Measurements from ENCODE around the gene PRDX5. TPM values are rescaled to one million over a fixed set of nuclear protein-coding genes. Genes with fewer than 3 reads are reported as not detected.

The PRDX5 gene
- total RNA-seq, 4 donors from 2014 or later, result 152 to 381 (median 265) TPM

DNA sequence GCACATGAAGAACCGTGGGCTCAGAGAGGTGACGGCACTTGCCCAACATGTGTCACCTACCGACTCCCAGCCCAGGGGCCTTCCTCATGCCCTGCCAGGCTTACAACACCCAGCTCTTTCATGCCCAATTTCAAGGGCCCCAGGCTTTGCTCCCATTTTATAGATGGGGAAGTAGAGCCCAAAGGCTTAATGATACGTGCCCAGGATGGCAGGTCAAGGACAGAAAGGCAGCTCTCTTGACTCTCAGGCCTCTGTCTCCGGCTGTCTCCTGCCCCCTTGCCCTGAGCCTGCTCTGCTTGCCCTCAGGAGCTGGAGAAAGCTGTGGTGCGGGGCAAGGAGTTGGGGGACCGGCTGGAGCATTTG, 31.1 kb downstream of the PRDX5 start:
- DNase-seq, result no peak
- H3K4me1 ChIP-seq, result no peaks in the 10 kb centered on the region
- no peaks in the 10 kb centered on the region for H3K9me3 ChIP-seq
- in situ Hi-C loops (cut with MboI; ENCODE audit: low pct_ligation_motif_present in 1 of 4, low pct_unique_long_range_greater_than_20kb in 1 of 4, low sequenced_read_pairs in 3 of 4), result no loop called here
- 81 to 94% methylated on average over 4 to 7 of the region's 7 CpGs for WGBS, 2 donors (ENCODE audit: low coverage in 1 of 2)
- H3K27ac ChIP-seq, result no peak overlapping the region
- intact Hi-C loops (cut with DNase I; ENCODE audit: low total_unique reads), result no loop called here
- H3K4me3 ChIP-seq, result no peak overlapping the region
- no peaks in the 10 kb centered on the region for H3K36me3 ChIP-seq
- no peaks in the 10 kb centered on the region for H3K27me3 ChIP-seq
- TF ChIP-seq EP300 (IDR thresholded peaks at IDR 0.05; ENCODE audit: low read depth) (no peak), POLR2A (IDR thresholded peaks at IDR 0.05) (no peak), POLR2AphosphoS5 (IDR thresholded peaks at IDR 0.05) (no peak)
- TF ChIP-seq, protein P1, sequence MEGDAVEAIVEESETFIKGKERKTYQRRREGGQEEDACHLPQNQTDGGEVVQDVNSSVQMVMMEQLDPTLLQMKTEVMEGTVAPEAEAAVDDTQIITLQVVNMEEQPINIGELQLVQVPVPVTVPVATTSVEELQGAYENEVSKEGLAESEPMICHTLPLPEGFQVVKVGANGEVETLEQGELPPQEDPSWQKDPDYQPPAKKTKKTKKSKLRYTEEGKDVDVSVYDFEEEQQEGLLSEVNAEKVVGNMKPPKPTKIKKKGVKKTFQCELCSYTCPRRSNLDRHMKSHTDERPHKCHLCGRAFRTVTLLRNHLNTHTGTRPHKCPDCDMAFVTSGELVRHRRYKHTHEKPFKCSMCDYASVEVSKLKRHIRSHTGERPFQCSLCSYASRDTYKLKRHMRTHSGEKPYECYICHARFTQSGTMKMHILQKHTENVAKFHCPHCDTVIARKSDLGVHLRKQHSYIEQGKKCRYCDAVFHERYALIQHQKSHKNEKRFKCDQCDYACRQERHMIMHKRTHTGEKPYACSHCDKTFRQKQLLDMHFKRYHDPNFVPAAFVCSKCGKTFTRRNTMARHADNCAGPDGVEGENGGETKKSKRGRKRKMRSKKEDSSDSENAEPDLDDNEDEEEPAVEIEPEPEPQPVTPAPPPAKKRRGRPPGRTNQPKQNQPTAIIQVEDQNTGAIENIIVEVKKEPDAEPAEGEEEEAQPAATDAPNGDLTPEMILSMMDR (IDR thresholded peaks at IDR 0.05), result no peak

DNA sequence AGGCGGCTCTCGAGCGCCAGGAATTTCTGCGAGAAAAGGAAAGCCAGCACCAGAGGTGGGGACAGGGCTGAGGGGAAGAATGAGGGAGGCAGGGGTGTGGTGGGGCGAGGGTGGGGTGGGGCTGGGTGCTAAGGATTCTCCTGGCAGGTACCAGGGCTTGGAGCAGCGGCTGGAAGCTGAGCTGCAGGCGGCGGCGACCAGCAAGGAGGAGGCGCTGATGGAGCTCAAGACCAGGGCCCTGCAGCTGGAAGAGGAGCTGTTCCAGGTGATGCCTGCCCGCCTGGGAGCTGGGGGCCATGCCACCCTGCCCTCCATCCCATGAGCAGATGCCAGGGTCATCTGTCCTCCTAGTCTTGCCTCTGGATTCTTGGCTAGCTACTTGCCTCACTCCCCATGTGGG, 31.5 kb downstream of the PRDX5 start:
- H3K27ac ChIP-seq, result no peak overlapping the region
- no peaks in the 10 kb centered on the region for H3K27me3 ChIP-seq
- H3K4me1 ChIP-seq, result peaks cover 0 to 2% (median 0%) of the 10 kb centered on the region in 4 donors
- no peak overlapping the region for H3K4me3 ChIP-seq
- no peaks in the 10 kb centered on the region for H3K9me3 ChIP-seq
- intact Hi-C loops (cut with DNase I; ENCODE audit: low total_unique reads) (no loop called here), in situ Hi-C loops (cut with MboI; ENCODE audit: low pct_ligation_motif_present in 1 of 4, low pct_unique_long_range_greater_than_20kb in 1 of 4, low sequenced_read_pairs in 3 of 4) (no loop called here)
- no peak for DNase-seq
- no peaks in the 10 kb centered on the region for H3K36me3 ChIP-seq
- 93% methylated on average over 11 of the region's 11 CpGs; no CpG with 5 or more reads in 1 of the 2 donors for WGBS, 2 donors (ENCODE audit: low coverage in 1 of 2)
- no peak for TF ChIP-seq EP300 (IDR thresholded peaks at IDR 0.05; ENCODE audit: low read depth)
- TF ChIP-seq POLR2AphosphoS5 (IDR thresholded peaks at IDR 0.05), result no peak
- TF ChIP-seq, protein P1 (IDR thresholded peaks at IDR 0.05), result no peak
- TF ChIP-seq POLR2A (IDR thresholded peaks at IDR 0.05), result no peak

DNA sequence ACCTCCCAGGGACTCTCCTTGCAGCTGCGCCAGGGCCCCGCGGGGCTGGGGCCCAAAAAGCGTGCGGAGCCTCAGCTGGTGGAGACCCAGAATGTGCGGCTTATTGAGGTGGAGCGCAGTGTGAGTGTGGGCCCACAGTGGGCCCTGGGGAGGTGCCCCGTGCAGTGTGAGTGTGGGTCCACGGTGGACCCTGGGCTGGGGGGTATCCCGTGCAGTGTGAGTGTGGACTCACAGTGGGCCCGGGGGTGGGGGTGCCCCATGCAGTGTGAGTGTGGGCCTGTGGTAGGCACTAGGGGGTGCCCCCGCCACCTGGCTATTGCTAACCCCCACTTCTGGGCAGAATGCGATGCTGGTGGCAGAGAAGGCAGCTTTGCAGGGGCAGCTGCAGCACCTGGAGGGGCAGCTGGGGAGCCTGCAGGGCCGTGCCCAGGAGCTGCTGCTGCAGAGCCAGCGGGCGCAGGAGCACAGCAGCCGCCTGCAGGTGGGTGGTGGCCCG, 33.3 kb downstream of the PRDX5 start:
- TF ChIP-seq, protein P1 (IDR thresholded peaks at IDR 0.05), result no peak
- TF ChIP-seq POLR2A (IDR thresholded peaks at IDR 0.05) (no peak), EP300 (IDR thresholded peaks at IDR 0.05; ENCODE audit: low read depth) (no peak), POLR2AphosphoS5 (IDR thresholded peaks at IDR 0.05) (no peak)
- 89% methylated on average over 17 of the region's 18 CpGs; no CpG with 5 or more reads in 1 of the 2 donors for WGBS, 2 donors (ENCODE audit: low coverage in 1 of 2)
- no peak overlapping the region for H3K4me3 ChIP-seq
- H3K36me3 ChIP-seq, result no peaks in the 10 kb centered on the region
- no peak overlapping the region for H3K27ac ChIP-seq
- intact Hi-C loops (cut with DNase I; ENCODE audit: low total_unique reads), result no loop called here
- no peak for DNase-seq
- H3K9me3 ChIP-seq, result no peaks in the 10 kb centered on the region
- in situ Hi-C loops (cut with MboI; ENCODE audit: low pct_ligation_motif_present in 1 of 4, low pct_unique_long_range_greater_than_20kb in 1 of 4, low sequenced_read_pairs in 3 of 4), result no loop called here
- no peaks in the 10 kb centered on the region for H3K27me3 ChIP-seq
- peaks cover 3 to 12% (median 8%) of the 10 kb centered on the region in 4 donors for H3K4me1 ChIP-seq

DNA sequence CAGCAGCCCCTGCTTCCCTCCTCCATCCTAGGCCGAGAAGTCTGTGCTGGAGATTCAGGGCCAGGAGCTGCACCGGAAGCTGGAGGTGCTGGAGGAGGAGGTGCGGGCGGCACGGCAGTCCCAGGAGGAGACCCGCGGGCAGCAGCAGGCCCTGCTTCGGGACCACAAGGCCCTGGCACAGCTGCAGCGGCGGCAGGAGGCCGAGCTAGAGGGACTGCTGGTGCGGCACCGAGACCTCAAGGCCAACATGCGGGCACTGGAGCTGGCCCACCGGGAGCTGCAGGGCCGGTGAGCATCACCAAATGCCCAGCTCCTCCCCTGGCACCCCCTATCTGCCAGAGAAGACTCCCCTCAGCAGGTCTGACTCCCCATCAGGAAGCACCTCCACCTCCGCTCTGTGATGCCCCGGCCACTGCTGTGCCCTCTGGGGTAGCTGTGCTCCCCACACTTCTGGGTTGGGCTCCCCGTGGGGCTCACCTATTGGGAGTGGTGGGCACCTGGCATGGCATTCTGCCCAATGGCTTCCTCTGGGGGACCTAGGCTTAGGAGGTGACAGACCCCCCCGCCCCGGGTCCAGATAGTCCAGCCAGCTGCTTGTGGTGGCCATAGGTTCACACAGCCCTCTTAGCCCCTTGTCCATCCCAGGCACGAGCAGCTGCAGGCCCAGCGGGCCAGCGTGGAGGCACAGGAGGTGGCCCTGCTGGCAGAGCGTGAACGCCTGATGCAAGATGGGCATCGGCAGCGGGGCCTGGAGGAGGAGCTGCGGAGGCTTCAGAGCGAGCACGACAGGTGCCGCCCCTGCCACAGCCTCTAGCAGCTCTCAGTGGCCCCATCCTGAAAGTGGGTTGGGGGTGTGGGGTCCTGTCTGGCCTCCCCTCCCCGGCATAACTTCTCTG, 34.4 kb downstream of the PRDX5 start:
- no peaks in the 10 kb centered on the region for H3K27me3 ChIP-seq
- no peak overlapping the region for H3K27ac ChIP-seq
- no peaks in the 10 kb centered on the region for H3K9me3 ChIP-seq
- TF ChIP-seq POLR2A (IDR thresholded peaks at IDR 0.05) (no peak), EP300 (IDR thresholded peaks at IDR 0.05; ENCODE audit: low read depth) (no peak), POLR2AphosphoS5 (IDR thresholded peaks at IDR 0.05) (no peak)
- TF ChIP-seq, protein P1 (IDR thresholded peaks at IDR 0.05), result no peak
- intact Hi-C loops (cut with DNase I; ENCODE audit: low total_unique reads), result no loop called here
- H3K4me1 ChIP-seq, result peaks cover 3 to 12% (median 8%) of the 10 kb centered on the region in 4 donors
- 90 to 100% methylated on average over 3 to 33 of the region's 33 CpGs for WGBS, 2 donors (ENCODE audit: low coverage in 1 of 2)
- in situ Hi-C loops (cut with MboI; ENCODE audit: low pct_ligation_motif_present in 1 of 4, low pct_unique_long_range_greater_than_20kb in 1 of 4, low sequenced_read_pairs in 3 of 4), result no loop called here
- H3K4me3 ChIP-seq, result no peak overlapping the region
- H3K36me3 ChIP-seq, result no peaks in the 10 kb centered on the region
- DNase-seq, result no peak

Measured in transverse colon (tissue), 4 donors.